Fibroblast of skin of right quadriceps (primary cell): ENCODE results near the gene C16orf89.
A peak's percentile ranks its signal among the peaks of the same experiment; 100 is the strongest.
"Not testable (repeated sequence)": the region's sequence is repeated elsewhere in the genome, so short reads cannot be mapped to it uniquely, and the experiment has no call there.

Source experiments
- DNase-seq: peaks from one replicate; pipeline ENCODE4 v3.0.0-alpha.2; 2013

The C16orf89 gene

DNA sequence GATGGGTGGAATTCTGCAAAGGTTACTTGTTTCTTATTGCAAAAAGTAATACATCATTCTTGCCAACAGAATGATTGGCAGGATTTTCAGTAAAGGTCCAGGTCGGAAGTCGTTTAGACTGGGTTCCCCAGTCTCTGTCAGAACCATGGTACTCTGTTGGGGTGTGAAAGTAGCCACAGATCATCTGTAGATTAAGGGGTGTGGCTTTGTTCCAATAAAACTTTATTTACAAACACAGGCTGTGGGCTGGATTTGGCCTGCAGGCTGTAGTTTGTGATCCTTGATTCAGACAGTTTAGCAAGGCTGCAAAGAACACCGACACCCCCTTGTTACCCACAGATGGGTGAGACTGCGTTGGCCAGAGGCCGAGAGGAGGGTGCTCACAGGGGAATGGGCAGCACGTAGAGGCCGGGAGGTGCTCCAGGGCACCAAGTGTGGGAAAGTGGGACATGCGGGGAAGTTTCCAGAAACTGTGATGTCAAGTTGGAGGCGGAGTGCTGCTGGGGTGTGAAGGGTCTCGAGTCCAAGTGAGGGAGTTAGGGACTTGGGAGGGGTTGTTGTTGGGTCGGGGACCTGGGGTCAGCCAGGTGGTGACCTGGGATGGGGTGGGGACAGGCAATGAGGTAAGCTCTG is 18.5 kb upstream of the C16orf89 start:
- DNase-seq, result not testable (repeated sequence)

DNA sequence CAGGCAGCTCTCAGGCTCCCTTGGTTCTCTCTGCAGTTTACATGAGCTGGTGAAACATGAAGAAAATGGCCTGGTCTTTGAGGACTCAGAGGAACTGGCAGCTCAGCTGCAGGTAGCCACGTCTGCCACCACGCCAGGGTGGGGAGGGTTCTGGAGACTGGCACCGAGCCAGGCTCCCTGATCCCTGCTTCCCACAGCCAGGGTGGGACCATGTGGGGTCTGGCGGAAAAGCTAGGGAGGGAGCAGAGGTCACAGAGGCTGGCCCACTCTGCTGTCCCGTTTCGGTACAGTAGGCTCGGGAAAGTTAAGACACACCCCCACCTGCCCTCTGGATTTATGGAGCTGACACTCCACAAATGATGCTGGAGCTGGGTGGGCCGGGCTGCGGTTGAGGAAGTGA is 17.9 kb upstream of the C16orf89 start:
- DNase-seq, result not testable (repeated sequence)

- DNase-seq, result not testable (repeated sequence)
Observed at GRCh38 chr16:5080996-5081395, 15.2 kb upstream of the C16orf89 start.

DNA sequence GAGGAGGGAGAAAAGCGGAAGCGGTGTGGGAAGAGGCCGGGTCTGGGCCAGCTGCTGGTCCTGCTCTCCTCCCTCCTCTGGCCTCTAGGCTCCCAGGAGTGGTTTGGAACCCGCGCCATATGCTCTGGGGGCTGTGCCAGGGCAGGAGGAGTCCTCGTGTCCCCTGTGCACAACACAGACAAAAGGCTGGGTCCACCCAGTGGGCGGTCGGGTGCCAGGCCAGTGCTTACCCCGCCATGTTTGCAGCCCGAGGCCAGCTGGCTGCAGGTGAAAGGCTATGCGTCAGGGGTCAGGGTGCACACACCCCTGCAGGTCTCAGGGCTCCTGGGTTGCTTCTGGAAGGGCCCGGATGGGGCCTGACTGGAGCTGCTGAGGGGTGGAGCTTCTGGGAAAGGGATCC is 14.7 kb upstream of the C16orf89 start:
- not testable (repeated sequence) for DNase-seq

GRCh38 chr16:5078626-5079025 is 12.9 kb upstream of the C16orf89 start:
- DNase-seq, result no peak

GRCh38 chr16:5077304-5077703 is 11.5 kb upstream of the C16orf89 start:
- DNase-seq, result no peak

DNA sequence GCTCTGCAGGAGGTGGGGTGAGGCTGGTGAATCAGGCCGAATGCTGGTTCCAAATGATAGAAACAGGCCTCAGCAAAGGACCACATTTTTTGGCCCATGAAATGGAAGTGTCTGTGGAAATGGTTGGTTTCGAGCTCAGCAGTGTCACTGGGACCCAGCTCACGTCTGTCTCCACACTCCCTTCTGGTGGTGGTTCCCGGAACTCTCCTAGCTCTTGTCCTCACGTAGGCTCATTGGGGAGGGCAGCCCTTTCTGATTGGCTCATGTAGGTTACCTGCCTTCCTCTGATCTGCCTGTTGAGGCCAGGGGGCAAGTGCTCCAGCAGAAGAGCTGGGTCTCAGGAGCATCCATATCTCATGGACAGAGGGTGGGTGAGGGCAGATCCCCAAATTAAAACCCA is 9.9 kb upstream of the C16orf89 start:
- no peak for DNase-seq

GRCh38 chr16:5073771-5074170 is 8.0 kb upstream of the C16orf89 start:
- not testable (repeated sequence) for DNase-seq

DNA sequence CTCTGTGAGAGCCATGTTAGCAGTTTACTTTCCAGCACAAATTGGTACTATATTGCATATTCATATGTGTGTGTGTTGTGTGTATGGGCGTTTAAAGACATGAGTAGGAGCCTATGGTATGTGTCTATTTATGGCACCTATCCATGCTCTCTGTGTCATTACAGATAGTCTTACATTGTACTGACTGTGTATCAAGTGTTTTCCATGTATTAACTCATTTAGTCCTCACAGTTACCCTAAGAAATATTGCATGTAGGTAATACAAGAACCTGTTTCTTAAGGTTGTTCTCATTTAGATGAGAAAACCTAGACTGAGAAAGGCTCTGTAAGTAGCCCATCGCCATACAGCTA is 7.5 kb upstream of the C16orf89 start:
- DNase-seq, result peak; percentile 28

- no peak for DNase-seq
Observed at GRCh38 chr16:5072334-5073278, 6.8 kb upstream of the C16orf89 start.

DNA sequence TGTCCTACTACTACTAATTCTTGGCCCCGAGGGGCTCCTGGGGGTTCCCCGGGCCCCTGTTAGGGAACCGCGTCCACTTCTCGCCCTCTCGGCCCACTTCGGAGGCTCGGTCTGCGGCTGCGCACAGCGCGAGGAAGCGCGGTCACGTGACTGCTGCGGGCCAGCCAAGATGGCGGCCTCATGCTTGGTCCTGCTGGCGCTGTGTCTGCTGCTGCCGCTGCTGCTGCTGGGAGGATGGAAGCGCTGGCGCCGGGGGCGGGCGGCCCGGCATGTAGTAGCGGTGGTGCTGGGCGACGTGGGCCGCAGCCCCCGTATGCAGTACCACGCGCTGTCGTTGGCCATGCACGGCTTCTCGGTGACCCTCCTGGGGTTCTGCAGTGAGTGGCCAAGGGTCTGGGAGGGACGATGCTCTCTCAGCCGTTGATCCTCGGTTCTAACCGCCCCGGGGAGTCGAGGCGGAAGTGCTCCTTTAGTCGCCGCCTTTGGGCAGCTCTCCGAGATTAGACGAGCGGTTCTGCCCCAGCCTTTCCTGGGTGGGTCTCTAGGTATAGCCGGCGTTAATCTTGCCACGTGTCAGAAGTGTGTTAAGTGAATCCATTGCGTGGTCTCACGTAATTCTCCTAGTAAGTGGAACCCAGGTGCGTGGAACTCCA is 6.1 kb upstream of the C16orf89 start, which contains the start of gene ALG1:
TSS of gene ALG1 (plus strand) at position 163 of the 653 bp plus-strand sequence. CDS start at position 170, 7 bp downstream.
- DNase-seq, result peak; percentile 82

GRCh38 chr16:5071341-5071680 is 5.6 kb upstream of the C16orf89 start:
- DNase-seq, result no peak

- DNase-seq, result no peak
Observed at GRCh38 chr16:5070431-5071186, 4.9 kb upstream of the C16orf89 start.

DNA sequence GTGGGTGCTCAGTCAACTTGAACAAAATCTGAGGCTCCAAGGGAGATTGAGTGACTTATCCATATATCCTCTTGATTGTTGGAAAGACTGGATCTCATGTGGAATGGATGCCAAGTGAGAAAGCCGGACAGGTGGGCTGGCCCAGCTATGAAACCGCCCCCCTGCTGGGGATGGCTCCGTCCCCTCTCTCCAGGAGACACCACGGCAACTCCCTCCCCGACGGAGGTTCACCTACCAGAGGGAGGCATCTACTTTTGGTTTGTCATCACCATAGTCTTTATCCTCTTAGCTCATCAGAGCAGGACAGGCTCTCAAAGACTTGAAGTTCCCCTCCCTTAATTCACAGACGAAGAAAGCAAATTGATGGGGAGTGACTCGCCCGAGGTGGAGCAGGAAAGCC is 4.1 kb upstream of the C16orf89 start:
- no peak for DNase-seq

- no peak for DNase-seq
Observed at GRCh38 chr16:5069048-5069447, 3.3 kb upstream of the C16orf89 start.

GRCh38 chr16:5066511-5066910 is 755 bp upstream of the C16orf89 start:
- DNase-seq, result no peak

DNA sequence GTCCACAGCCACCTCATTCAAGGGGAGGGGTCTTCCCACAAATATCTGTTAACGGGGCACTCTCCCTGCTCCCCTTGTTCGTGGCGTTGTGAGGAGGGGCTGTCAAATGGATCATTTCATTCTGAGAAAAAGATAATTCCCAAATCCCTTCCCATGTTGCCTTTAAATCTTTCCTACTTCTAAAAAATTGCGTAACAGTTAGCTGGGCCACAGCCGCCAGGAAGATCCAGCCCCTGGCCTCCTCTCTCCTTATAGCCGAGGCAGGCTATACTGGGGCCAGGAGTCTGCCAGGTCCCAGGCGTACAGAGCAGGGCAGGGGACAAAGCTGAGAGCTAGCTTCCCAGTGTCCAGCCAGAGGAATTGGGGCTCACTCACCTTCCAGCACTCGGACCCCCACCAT is 430 bp downstream of the C16orf89 start:
- DNase-seq, result no peak

GRCh38 chr16:5064915-5065314 is 841 bp downstream of the C16orf89 start:
- no peak for DNase-seq

GRCh38 chr16:5062790-5063765 is 2.7 kb downstream of the C16orf89 start:
- DNase-seq, result no peak

DNA sequence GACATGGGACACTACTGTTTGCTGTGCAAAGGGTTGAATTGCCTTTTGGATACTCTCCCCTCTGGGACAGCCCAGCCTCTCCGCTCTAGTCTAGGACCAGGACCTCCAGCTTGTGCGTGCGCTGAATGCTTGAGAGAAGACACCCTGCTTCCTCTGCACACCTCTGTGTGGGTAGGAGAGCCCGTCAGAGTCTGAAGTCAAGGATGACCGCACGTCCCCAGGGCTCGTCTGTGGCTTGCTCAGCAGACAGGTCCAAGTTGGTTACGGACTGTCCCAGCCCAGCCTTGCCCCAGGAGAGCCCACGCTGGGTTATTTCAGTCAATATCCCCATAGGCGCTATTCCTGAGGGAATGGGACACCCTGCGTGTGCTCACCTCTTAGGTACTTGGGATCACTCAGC is 3.7 kb downstream of the C16orf89 start:
- no peak for DNase-seq

DNA sequence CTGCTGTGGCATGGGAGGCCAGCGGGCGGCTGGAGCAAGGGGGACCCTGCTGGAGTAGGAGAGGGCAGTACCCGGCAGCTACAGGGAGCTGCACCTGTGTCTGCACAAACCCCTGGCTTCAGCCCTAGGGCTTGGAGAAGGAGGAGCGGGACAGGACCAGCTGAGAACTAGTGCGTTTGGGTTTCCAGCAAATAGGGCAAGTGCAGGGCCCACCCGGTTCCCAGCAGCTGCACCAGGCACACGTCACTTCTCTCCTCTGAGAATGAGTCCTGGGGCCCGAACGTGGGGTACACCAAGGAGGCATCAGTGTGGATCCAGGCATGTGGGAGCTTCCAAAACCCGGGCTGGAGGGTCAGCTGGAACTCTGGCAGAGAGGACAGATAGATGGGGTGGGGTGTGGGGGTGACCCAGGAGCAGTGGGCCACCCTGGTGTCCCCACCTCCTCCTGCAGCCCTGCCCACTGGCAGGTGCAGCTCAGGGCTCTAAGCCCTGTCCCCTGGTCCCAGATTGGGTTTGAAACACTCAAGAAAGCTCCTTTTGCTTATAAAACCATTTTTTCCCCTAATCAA is 5.6 kb downstream of the C16orf89 start:
- no peak for DNase-seq
